Activated CD4-positive, alpha-beta memory T cell treated with anti-CD3 and anti-CD28 coated beads for 36 hours (primary cell): ENCODE data around the gene RPS24. TPM values are rescaled to one million over a fixed set of nuclear protein-coding genes. Genes with fewer than 3 reads are reported as not detected.
A peak's percentile ranks its signal among the peaks of the same experiment; 100 is the strongest.
"Not testable (repeated sequence)": the region's sequence is repeated elsewhere in the genome, so short reads cannot be mapped to it uniquely, and the experiment has no call there.

Experiments
- CTCF ChIA-PET: fragments of 350-600 bp; sonication (Branson Sonifier 250); formaldehyde crosslinking; loops from one replicate; lab custom pipeline; 2021; ENCODE audit warnings: antibody characterized with exemption, inconsistent platforms; lab: Charles Lee
- POLR2A ChIA-PET: fragments of 350-600 bp; sonication (Branson Sonifier 250); formaldehyde crosslinking; loops from one replicate; lab custom pipeline; 2021; ENCODE audit warnings: antibody characterized with exemption; lab: Charles Lee
- DNase-seq: peaks from one replicate; pipeline ENCODE4 v3.0.0-alpha.2; 2020
- H3K27ac Mint-ChIP-seq: one replicate; pipeline ENCODE4 v1.8.0; 2021; ENCODE audit warnings: mixed read lengths
- H3K27me3 Mint-ChIP-seq: one replicate; pipeline ENCODE4 v1.8.0; 2021; ENCODE audit warnings: mixed read lengths
- H3K36me3 Mint-ChIP-seq: one replicate; pipeline ENCODE4 v1.8.0; 2021; ENCODE audit warnings: mixed read lengths
- H3K4me1 Mint-ChIP-seq: one replicate; pipeline ENCODE4 v1.8.0; 2021; ENCODE audit warnings: low read depth, mixed read lengths
- H3K4me3 Mint-ChIP-seq: one replicate; pipeline ENCODE4 v1.8.0; 2021; ENCODE audit warnings: mild to moderate bottlenecking, mixed read lengths
- H3K9me3 Mint-ChIP-seq: one replicate; pipeline ENCODE4 v1.8.0; 2021; ENCODE audit warnings: mixed read lengths
- intact Hi-C: fragments of 100-400 bp; cut with micrococcal nuclease; formaldehyde crosslinking; loops from one replicate; pipeline ENCODE4 v1.15.1; 2023
- total RNA-seq, 2 experiments: library from RNA; stranded (reverse); gene quantifications; one replicate each; pipeline ENCODE4 v1.2.3, GENCODE V29; 2021

The RPS24 gene
- total RNA-seq, result 1,000 to 10,000 TPM; 1,680 to 1,722 TPM

- intact Hi-C loops, result loop anchor here (1.0 to 10.0 kb wide), 4 partner anchors 269 to 1411 kb away; partner anchors contain the start of genes ZCCHC24 and ZMIZ1
- H3K4me1 Mint-ChIP-seq, result peaks cover 53% of the 10 kb centered on the region
- DNase-seq, result peak; percentile 96
- ChIA-PET CTCF (interaction anchor here (0.9 to 1.0 kb wide), 2 partner anchors 13 to 187 kb away, joined by 3 to 4 read pairs; no protein-coding TSS in a partner anchor), POLR2A (interaction anchor here (1.0 kb wide), 2 partner anchors 9 to 12 kb away, joined by 4 to 6 read pairs; no protein-coding TSS in a partner anchor)
- peaks cover 52% of the 10 kb centered on the region for H3K36me3 Mint-ChIP-seq
- H3K9me3 Mint-ChIP-seq, result no peaks in the 10 kb centered on the region
- H3K4me3 Mint-ChIP-seq, result peak within 1 kb of the TSS; percentile 86
- peak within 1 kb of the TSS; percentile 84 for H3K27ac Mint-ChIP-seq
- no peaks in the 10 kb centered on the region for H3K27me3 Mint-ChIP-seq
Measured at GRCh38 chr10:78033637-78034470, at the start of gene RPS24. TSS of gene RPS24 (plus strand) at chr10:78033863. CDS start at chr10:78033902, 39 bp downstream.

GRCh38 chr10:77984986-77985385, 48.7 kb upstream of the RPS24 start:
- H3K36me3 Mint-ChIP-seq, result peaks cover 59% of the 10 kb centered on the region
- intact Hi-C loops, result no loop called here
- H3K4me1 Mint-ChIP-seq, result peaks cover 2% of the 10 kb centered on the region
- no peaks in the 10 kb centered on the region for H3K27me3 Mint-ChIP-seq
- no peak overlapping the region for H3K4me3 Mint-ChIP-seq
- POLR2A ChIA-PET, result no interaction called here
- no peaks in the 10 kb centered on the region for H3K9me3 Mint-ChIP-seq
- H3K27ac Mint-ChIP-seq, result no peak overlapping the region
- CTCF ChIA-PET, result no interaction called here
- DNase-seq, result no peak

- intact Hi-C loops, result no loop called here
- H3K27me3 Mint-ChIP-seq, result no peaks in the 10 kb centered on the region
- H3K4me3 Mint-ChIP-seq, result no peak overlapping the region
- no peak for DNase-seq
- H3K27ac Mint-ChIP-seq, result no peak overlapping the region
- H3K9me3 Mint-ChIP-seq, result no peaks in the 10 kb centered on the region
- H3K36me3 Mint-ChIP-seq, result peaks cover 49% of the 10 kb centered on the region
- ChIA-PET POLR2A (no interaction called here), CTCF (no interaction called here)
- peaks cover 2% of the 10 kb centered on the region for H3K4me1 Mint-ChIP-seq
Measured at GRCh38 chr10:77987671-77988255, 45.9 kb upstream of the RPS24 start.

GRCh38 chr10:77989081-77989724, 44.5 kb upstream of the RPS24 start:
- POLR2A ChIA-PET, result no interaction called here

GRCh38 chr10:77993620-77994019, 40.0 kb upstream of the RPS24 start:
- ChIA-PET POLR2A (no interaction called here), CTCF (no interaction called here)
- Mint-ChIP-seq H3K4me3 (no peak overlapping the region), H3K36me3 (peaks cover 41% of the 10 kb centered on the region), H3K9me3 (no peaks in the 10 kb centered on the region), H3K27ac (no peak overlapping the region), H3K27me3 (no peaks in the 10 kb centered on the region), H3K4me1 (peaks cover 2% of the 10 kb centered on the region)
- DNase-seq, result no peak
- intact Hi-C loops, result no loop called here

More at GRCh38 chr10:77989081-77989724, 44.5 kb upstream of the RPS24 start:
- H3K4me3 Mint-ChIP-seq, result no peak overlapping the region
- peak overlapping the region; percentile 45 for H3K27ac Mint-ChIP-seq
- H3K27me3 Mint-ChIP-seq, result no peaks in the 10 kb centered on the region
- CTCF ChIA-PET, result no interaction called here
- peaks cover 42% of the 10 kb centered on the region for H3K36me3 Mint-ChIP-seq
- DNase-seq, result no peak
- intact Hi-C loops, result no loop called here
- peaks cover 2% of the 10 kb centered on the region for H3K4me1 Mint-ChIP-seq
- H3K9me3 Mint-ChIP-seq, result no peaks in the 10 kb centered on the region

- POLR2A ChIA-PET, intact Hi-C loops, H3K27ac Mint-ChIP-seq, H3K27me3 Mint-ChIP-seq, H3K4me3 Mint-ChIP-seq, H3K9me3 Mint-ChIP-seq, H3K4me1 Mint-ChIP-seq, DNase-seq, CTCF ChIA-PET: not testable (repeated sequence)
- H3K36me3 Mint-ChIP-seq, result peaks cover 57% of the 10 kb centered on the region
Measured at GRCh38 chr10:77998780-77999179, 34.9 kb upstream of the RPS24 start.

- Mint-ChIP-seq H3K27ac (no peak overlapping the region), H3K9me3 (no peaks in the 10 kb centered on the region), H3K4me3 (no peak overlapping the region), H3K4me1 (no peaks in the 10 kb centered on the region), H3K27me3 (no peaks in the 10 kb centered on the region), H3K36me3 (peaks cover 63% of the 10 kb centered on the region)
- POLR2A ChIA-PET, result no interaction called here
- intact Hi-C loops, result no loop called here
- DNase-seq, result no peak
- CTCF ChIA-PET, result no interaction called here
Measured at GRCh38 chr10:78000206-78000605, 33.5 kb upstream of the RPS24 start.

GRCh38 chr10:78000956-78001472, 32.6 kb upstream of the RPS24 start:
- H3K9me3 Mint-ChIP-seq, result no peaks in the 10 kb centered on the region
- DNase-seq, result no peak
- no peak overlapping the region for H3K27ac Mint-ChIP-seq
- ChIA-PET POLR2A (no interaction called here), CTCF (interaction anchor here (0.7 kb wide), 1 partner anchor 961 kb away, joined by 3 read pairs; no protein-coding TSS in a partner anchor)
- no peaks in the 10 kb centered on the region for H3K27me3 Mint-ChIP-seq
- no peak overlapping the region for H3K4me3 Mint-ChIP-seq
- H3K4me1 Mint-ChIP-seq, result no peaks in the 10 kb centered on the region
- H3K36me3 Mint-ChIP-seq, result peaks cover 69% of the 10 kb centered on the region
- intact Hi-C loops, result no loop called here

- no peak for DNase-seq
- Mint-ChIP-seq H3K27me3 (no peaks in the 10 kb centered on the region), H3K4me3 (no peak overlapping the region), H3K36me3 (peaks cover 71% of the 10 kb centered on the region), H3K4me1 (no peaks in the 10 kb centered on the region), H3K27ac (no peak overlapping the region), H3K9me3 (no peaks in the 10 kb centered on the region)
- intact Hi-C loops, result no loop called here
- ChIA-PET CTCF (no interaction called here), POLR2A (no interaction called here)
Measured at GRCh38 chr10:78002541-78003288, 30.9 kb upstream of the RPS24 start.

- intact Hi-C loops, result no loop called here
- peaks cover 64% of the 10 kb centered on the region for H3K36me3 Mint-ChIP-seq
- no peak overlapping the region for H3K27ac Mint-ChIP-seq
- H3K27me3 Mint-ChIP-seq, result no peaks in the 10 kb centered on the region
- POLR2A ChIA-PET, result no interaction called here
- no peak for DNase-seq
- H3K4me3 Mint-ChIP-seq, result no peak overlapping the region
- H3K4me1 Mint-ChIP-seq, result no peaks in the 10 kb centered on the region
- H3K9me3 Mint-ChIP-seq, result no peaks in the 10 kb centered on the region
- CTCF ChIA-PET, result no interaction called here
Measured at GRCh38 chr10:78004215-78005026, 29.2 kb upstream of the RPS24 start.

GRCh38 chr10:78007172-78007571, 26.5 kb upstream of the RPS24 start:
- POLR2A ChIA-PET, result no interaction called here
- H3K9me3 Mint-ChIP-seq, result no peaks in the 10 kb centered on the region
- no peak overlapping the region for H3K27ac Mint-ChIP-seq
- H3K4me1 Mint-ChIP-seq, result no peaks in the 10 kb centered on the region
- intact Hi-C loops, result no loop called here
- no peak for DNase-seq
- H3K4me3 Mint-ChIP-seq, result no peak overlapping the region
- no peaks in the 10 kb centered on the region for H3K27me3 Mint-ChIP-seq
- CTCF ChIA-PET, result interaction anchor here (1.5 kb wide), 1 partner anchor 21 kb away, joined by 3 read pairs; no protein-coding TSS in a partner anchor
- H3K36me3 Mint-ChIP-seq, result peaks cover 59% of the 10 kb centered on the region
